ENCODE data around the gene FKRP. TPM values are rescaled to one million over a fixed set of nuclear protein-coding genes. Genes with fewer than 3 reads are reported as not detected.

FKRP gene
- total RNA-seq, 1 donor from 2014 or later: 22.7 TPM

DNA sequence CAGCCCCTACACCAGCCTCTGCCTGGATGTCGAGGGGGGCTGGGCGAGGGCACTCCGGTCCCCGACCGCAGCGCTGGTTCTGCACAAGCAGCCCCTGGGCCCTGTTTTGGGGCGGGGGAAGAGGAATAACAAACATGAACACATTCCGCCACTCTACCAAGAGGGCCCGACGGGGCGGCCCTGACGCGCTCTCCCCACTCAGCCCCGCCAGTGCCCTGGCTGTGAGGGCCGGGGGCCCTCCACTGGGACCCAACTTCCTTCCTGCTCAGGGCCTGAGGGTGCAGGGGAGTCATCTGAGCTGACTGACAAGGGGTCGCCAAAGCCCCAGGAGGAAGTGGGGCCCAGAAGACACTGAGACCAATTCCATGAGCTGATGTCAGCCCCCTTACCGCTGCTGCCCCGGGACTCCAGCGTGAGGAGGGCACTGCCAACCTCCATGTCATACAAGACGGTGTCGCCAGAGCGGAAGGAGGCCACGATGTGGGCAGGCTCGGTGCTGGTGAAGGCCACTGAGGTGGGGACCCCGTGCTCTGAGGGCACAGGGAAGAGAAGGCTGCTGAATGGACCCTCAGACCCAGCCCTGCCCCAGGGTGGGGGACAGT is 23.3 kb upstream of the FKRP start:
- Mint-ChIP-seq H3K36me3 (ENCODE audit: low read depth, unreplicated experiment) (peaks cover 26% of the 10 kb centered on the region), H3K27me3 (ENCODE audit: unreplicated experiment) (peaks cover 20% of the 10 kb centered on the region), H3K4me1 (ENCODE audit: unreplicated experiment) (peaks cover 27% of the 10 kb centered on the region), H3K4me3 (ENCODE audit: unreplicated experiment) (peak overlapping the region; percentile 52), H3K27ac (ENCODE audit: unreplicated experiment) (peak overlapping the region; percentile 80), H3K9me3 (ENCODE audit: unreplicated experiment) (no peaks in the 10 kb centered on the region)
- no peak for TF ChIP-seq CTCF (IDR thresholded peaks at IDR 0.05; ENCODE audit: unreplicated experiment)
- DNase-seq (ENCODE audit: low spot score): no peak

GRCh38 chr19:46723023-46723461 is 22.8 kb upstream of the FKRP start:
- TF ChIP-seq CTCF (IDR thresholded peaks at IDR 0.05; ENCODE audit: unreplicated experiment): no peak
- Mint-ChIP-seq H3K4me3 (ENCODE audit: unreplicated experiment) (no peak overlapping the region), H3K9me3 (ENCODE audit: unreplicated experiment) (no peaks in the 10 kb centered on the region), H3K27me3 (ENCODE audit: unreplicated experiment) (peaks cover 20% of the 10 kb centered on the region), H3K27ac (ENCODE audit: unreplicated experiment) (no peak overlapping the region), H3K4me1 (ENCODE audit: unreplicated experiment) (peaks cover 22% of the 10 kb centered on the region), H3K36me3 (ENCODE audit: low read depth, unreplicated experiment) (peaks cover 26% of the 10 kb centered on the region)
- no peak for DNase-seq (ENCODE audit: low spot score)

- Mint-ChIP-seq H3K4me3 (ENCODE audit: unreplicated experiment) (no peak overlapping the region), H3K4me1 (ENCODE audit: unreplicated experiment) (peaks cover 18% of the 10 kb centered on the region), H3K36me3 (ENCODE audit: low read depth, unreplicated experiment) (peaks cover 27% of the 10 kb centered on the region)
Observed at GRCh38 chr19:46723471-46723870, 22.4 kb upstream of the FKRP start.

GRCh38 chr19:46724468-46724867 is 21.4 kb upstream of the FKRP start:
- Mint-ChIP-seq H3K27me3 (ENCODE audit: unreplicated experiment) (peaks cover 20% of the 10 kb centered on the region), H3K27ac (ENCODE audit: unreplicated experiment) (no peak overlapping the region), H3K4me3 (ENCODE audit: unreplicated experiment) (no peak overlapping the region), H3K9me3 (ENCODE audit: unreplicated experiment) (no peaks in the 10 kb centered on the region), H3K4me1 (ENCODE audit: unreplicated experiment) (peaks cover 23% of the 10 kb centered on the region), H3K36me3 (ENCODE audit: low read depth, unreplicated experiment) (peaks cover 32% of the 10 kb centered on the region)
- TF ChIP-seq CTCF (IDR thresholded peaks at IDR 0.05; ENCODE audit: unreplicated experiment): no peak
- no peak for DNase-seq (ENCODE audit: low spot score)

More at GRCh38 chr19:46723471-46723870, 22.4 kb upstream of the FKRP start:
- Mint-ChIP-seq H3K9me3 (ENCODE audit: unreplicated experiment) (no peaks in the 10 kb centered on the region), H3K27ac (ENCODE audit: unreplicated experiment) (no peak overlapping the region), H3K27me3 (ENCODE audit: unreplicated experiment) (peaks cover 20% of the 10 kb centered on the region)
- no peak for TF ChIP-seq CTCF (IDR thresholded peaks at IDR 0.05; ENCODE audit: unreplicated experiment)
- no peak for DNase-seq (ENCODE audit: low spot score)

DNA sequence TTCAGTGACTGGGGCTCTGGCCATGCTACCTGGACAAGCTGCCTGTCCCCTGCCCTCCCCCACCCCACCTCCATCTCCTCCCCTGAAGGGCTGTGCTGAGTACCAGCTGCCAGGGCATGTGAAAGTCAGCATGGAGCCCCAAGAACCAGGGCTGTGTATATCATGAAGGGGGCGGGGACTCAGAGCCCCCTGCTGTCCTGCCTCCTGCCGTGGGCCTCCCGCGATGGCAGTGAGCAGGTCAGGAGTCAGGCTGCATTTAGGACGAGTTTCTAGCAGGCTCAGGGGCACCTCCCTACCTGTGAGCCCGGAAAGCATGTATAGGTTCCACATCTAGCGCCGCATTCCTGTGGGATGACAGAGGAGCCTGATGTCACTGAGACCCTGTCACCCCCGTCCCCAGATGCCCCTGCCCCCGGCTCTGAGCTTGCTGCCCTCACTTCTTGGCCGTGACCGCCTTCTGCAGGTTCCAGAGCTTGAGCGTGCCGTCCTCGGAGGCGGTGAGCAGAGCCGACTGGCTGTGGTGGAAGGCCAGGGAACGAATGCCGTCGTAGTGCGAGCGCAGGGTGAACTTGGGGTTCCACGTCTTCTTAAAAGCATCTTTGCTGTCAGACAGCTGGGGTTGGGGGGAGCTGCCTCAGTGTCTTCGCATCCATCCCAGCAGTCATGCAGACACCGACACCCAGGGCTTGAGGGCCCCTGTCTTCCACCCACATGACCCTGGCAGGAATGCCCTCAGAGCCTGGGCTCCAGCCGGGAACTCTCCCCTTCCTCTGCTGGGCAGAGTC is 20.6 kb upstream of the FKRP start:
- Mint-ChIP-seq H3K4me3 (ENCODE audit: unreplicated experiment) (no peak overlapping the region), H3K9me3 (ENCODE audit: unreplicated experiment) (no peaks in the 10 kb centered on the region), H3K4me1 (ENCODE audit: unreplicated experiment) (peaks cover 23% of the 10 kb centered on the region), H3K36me3 (ENCODE audit: low read depth, unreplicated experiment) (peaks cover 30% of the 10 kb centered on the region), H3K27ac (ENCODE audit: unreplicated experiment) (peak overlapping the region; percentile 61), H3K27me3 (ENCODE audit: unreplicated experiment) (peaks cover 20% of the 10 kb centered on the region)
- DNase-seq (ENCODE audit: low spot score): no peak
- TF ChIP-seq CTCF (IDR thresholded peaks at IDR 0.05; ENCODE audit: unreplicated experiment): no peak

Data from endothelial cell (in vitro differentiated cells).